Prostate gland (tissue), 2 donors: ENCODE results near the gene OR10C1.

Experiments used
- CTCF ChIP-seq, 4 experiments: fragments of 200-600 bp in 2 of 4; fragments of 450-650 bp in 2 of 4; sonication (generic) in 2 of 4; IDR thresholded peaks; 1 replicate in 3 of 4; 2 replicates in 1 of 4; pipeline ENCODE4 v1.5.1; 2016 to 2019; ENCODE audit warnings: antibody characterized with exemption in 4 of 4, mild to moderate bottlenecking in 2 of 4, moderate library complexity in 2 of 4
- POLR2A ChIP-seq: fragments of 450-650 bp; IDR thresholded peaks from one replicate; pipeline ENCODE4 v1.6.1; 2016; ENCODE audit warnings: antibody characterized with exemption, mild to moderate bottlenecking

DNA sequence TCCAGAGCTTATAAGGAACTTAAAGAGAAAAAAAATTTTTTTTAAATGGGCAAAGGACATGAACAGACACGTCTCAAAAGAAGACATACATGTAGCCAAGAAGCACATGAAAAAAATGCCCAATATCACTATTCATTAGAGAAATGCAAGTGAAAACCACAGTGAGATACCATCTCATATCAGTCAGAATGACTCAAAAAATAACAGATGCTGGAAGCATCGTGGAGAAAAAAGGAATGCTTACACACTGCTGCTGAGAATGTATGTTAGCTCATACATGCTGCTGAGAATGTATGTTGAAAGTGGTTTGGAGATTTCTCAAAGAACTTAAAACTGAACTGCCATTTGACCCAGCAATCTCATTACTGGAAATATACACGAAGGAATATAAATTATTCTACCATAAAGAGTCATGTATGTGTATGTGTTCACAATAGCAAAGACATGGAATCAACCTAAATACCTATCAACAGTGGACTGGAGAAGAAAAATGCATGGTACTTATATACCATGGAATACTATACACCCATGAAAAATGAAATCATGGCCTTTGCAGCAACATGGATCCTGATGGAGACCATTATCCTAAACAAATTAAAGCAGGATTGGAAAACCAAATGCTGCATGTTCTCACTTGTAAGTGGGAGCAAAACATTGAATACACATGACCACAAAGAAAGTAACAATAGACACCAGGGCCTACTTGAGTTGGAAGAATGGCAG is 12.5 kb downstream of the OR10C1 start:
- TF ChIP-seq CTCF (IDR thresholded peaks at IDR 0.05) (no peak), POLR2A (no peak)
